Stimulated activated CD4-positive, alpha-beta T cell treated with anti-CD3 and anti-CD28 coated beads, Interleukin-15, amount 100 ng/mL, for 24 hours (primary cell): ENCODE results near the gene MINDY1.

ENCODE experiments used
- DNase-seq: peaks from one replicate; pipeline ENCODE4 v3.0.0-alpha.2; 2020

MINDY1 gene

DNA sequence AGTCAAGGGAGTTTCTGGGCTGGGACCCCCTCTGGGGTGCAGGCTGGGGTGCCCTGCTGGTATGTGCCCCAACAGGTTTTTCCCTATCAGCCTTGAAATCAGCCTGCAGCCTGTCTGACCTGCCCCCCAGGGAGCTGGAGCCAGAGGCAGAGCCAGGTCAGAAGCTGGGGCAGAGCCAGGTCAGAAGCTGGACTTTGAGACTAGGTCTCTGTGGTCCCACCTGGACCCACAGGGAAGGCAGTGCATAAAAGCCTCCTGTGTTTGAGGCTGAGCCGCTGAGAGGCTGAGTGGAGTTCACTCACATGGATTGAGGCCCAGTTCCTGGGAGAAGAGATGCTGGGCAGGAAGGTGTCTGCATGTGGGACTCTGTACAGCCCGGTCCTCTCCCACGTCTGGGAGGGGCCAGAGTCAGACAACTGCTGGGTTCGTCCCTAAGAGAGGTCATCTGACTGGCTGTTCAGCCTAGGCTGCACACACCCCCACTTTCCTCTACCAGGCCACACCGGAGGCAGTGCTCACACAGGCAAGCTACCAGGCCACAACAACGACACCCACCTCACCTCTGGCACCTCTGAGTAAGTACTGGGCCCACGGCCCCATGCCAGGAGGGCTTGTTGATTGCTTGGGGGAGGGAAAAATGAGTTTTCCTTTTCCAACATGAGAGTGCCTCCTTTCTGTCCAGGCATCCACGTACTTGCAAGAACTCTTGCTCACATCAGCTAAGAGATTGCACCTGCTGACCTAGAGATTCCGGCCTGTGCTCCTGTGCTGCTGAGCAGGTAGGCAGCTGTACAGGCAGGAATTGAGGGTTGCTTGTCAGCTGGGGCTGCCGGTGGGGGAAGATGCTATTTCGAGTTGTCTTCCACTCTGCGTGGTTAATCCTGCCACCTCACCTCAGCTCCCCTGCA is 24.6 kb downstream of the MINDY1 start, which contains the start of gene ANXA9:
Gene ANXA9, plus strand, starts transcription at position 488 of the 908 bp plus-strand sequence. CDS start 814 bp downstream, outside the sequence.
- no peak for DNase-seq

DNA sequence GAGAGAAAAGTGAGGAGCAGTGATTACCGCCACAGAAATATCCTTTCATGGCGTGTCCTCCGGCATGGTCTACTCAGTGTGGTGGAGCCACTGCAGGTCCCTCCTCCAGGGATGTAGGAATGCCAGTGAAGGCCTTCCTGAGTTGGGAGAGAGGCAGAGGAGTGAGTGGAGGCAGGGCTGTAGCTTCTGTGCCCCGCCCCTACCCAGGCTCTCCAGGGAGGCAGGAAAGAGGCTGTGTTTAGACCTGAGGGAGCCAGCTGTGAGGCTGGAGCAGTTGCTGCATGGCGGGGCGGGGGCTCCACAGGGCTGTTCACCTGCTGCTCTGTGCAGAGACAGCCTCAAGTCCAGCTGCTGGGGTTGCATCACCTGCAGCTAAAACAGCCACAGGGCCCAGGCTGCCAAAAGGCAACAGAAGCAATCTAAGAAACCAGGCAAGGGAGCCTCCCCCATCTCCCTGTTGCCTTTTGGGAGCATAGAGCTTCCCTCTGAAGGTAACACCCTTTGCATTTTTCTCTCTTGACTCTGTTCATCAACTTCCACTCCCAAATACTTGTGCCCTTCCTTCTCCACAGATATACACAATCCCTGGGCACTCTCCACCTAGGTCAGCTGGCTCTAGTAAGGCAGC is 25.4 kb downstream of the MINDY1 start:
- DNase-seq: no peak

- DNase-seq: peak; percentile 91
Observed at GRCh38 chr1:150979092-150980056, 27.3 kb downstream of the MINDY1 start.

- peak; percentile 85 for DNase-seq
Observed at GRCh38 chr1:150976879-150977694, 29.6 kb downstream of the MINDY1 start.

DNA sequence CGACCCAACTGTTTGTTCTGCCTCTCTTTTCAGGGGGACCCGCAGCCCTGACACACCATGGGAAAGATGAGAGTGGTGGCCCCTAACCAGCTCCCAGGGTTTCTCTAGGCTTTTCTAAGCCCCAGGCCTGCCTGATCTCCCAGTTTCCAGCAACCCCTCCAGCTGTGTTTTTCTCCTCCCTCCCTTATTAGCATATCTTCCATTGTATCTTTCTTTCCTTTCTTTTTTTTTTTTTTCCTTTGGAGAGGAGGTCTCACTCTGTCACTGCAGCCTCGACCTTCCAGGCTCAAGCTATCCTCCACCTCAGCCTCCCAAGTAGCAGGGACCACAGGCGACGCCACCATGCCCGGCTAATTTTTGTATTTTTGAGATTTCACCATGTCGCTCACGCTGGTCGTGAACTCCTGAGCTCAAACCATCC is 30.3 kb downstream of the MINDY1 start:
- DNase-seq: no peak

- peak; percentile 76 for DNase-seq
Observed at GRCh38 chr1:150974580-150975478, 31.9 kb downstream of the MINDY1 start, which contains the start of gene CERS2. CERS2 (minus strand) TSS chr1:150974835; CDS start chr1:150969090, 5,745 bp downstream.

- peak; percentile 60 for DNase-seq
Observed at GRCh38 chr1:150973836-150974579, 32.7 kb downstream of the MINDY1 start.

DNA sequence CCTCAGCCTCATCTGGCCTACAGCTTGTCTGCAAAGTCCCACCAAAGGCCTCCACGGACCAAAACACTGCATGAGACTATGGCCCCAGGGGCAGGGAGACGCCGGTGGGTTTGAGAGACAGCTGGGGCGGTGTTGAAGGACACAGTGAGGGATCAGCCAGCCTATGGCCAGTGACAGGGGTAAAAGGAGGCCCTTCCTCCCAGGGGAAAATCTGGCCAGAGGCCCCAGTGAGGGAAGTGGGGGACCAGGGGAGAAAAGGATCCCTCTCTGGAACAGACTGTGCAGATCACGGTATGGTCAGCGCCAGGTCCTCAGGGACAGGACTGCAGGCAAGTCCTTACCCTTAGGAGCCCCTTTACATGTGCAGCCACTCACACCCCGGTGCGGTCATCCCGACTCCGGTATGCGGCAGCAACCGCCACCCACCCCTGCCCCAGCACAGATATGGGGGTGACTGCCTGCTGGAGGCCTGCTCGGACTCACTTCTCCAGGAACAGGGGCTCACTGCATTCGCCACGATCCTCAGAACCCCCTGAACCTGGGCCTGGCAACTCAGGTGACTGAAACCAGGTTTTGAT is 33.4 kb downstream of the MINDY1 start:
- DNase-seq: peak; percentile 53

DNA sequence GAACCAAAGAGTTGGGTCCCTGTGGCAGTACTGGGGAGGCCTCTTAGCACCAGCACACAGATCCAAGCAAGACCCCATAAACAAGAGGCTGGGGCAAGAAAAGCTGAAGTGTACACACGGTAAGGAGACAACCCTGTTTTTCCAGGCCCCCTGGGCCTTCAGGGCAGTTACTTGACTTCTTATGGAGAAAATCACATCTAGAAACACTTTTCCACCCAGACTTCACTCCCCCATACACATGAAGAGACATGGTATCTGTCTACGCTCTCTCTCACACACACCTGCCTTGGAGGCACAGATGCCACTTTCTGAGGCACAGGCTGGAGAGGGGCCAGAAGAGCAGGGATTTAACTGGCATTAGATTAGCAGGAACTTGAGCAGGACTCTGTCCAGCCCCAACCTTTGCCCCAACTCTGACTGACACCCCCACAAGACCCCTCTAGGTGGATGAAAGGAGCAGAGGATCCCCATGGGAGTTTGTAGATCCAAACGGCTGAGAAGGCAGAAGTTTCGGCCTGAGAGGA is 34.2 kb downstream of the MINDY1 start:
- no peak for DNase-seq

GRCh38 chr1:150971583-150972416 is 34.9 kb downstream of the MINDY1 start:
- peak; percentile 22 for DNase-seq

DNA sequence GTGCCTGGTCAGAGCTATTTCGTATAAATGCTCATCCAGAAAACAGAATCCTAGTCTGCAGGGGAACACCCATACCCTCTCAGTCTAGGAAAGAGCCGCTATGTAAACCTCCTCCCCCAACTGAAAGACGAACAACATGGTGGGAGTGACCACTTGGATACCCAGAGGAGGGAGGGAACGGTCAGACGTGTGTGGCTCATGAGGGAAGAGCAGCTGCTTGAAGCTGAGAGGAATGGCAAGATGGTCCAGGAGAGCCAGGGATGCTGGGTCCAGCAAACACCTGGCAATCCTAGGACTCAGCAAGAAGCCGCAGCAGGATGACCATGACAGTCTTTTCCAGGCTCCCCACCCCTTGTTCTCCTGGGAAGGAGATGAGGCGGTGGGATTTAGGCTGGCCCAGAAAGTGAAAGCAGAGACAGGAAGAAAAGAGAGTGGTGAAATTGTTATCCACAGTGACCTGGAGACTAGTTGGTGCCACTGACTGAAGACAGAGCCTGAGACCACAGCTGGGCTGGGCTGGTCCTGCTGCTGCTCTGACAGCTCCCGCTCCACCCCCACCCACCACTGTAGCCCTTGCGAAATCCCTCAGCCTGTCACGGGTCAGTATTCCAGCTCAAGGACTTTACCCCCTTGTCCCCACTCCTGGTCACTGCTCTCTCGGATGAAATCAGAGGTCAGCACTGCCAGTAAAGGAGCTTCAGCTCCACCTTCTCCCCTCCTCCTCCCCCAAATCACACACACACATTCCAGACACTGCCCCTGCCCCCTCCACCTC is 35.7 kb downstream of the MINDY1 start:
- DNase-seq: no peak

GRCh38 chr1:150969626-150970025 is 37.1 kb downstream of the MINDY1 start:
- no peak for DNase-seq

DNA sequence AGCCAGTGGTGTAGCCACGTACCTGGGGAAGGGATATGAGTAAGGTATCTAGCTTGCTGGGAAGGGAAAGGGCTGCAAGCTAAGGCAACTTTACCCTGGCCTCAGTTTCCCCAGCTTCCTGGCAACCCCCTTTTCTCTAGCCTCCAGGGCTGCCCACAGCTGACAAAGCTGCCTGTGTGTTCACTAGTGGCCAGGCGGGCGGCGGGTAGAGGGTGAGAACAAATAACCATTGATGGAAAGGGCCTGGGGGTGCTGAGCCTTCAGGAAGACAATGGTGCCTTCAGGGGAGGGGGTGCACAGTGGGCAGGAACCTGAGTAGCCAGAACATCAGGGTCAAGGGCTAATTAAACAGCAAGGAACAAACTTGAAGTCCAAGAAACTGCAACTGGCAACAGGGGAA is 38.2 kb downstream of the MINDY1 start:
- DNase-seq: no peak

- no peak for DNase-seq
Observed at GRCh38 chr1:150967936-150968335, 38.8 kb downstream of the MINDY1 start.

- no peak for DNase-seq
Observed at GRCh38 chr1:150966011-150966410, 40.7 kb downstream of the MINDY1 start.

DNA sequence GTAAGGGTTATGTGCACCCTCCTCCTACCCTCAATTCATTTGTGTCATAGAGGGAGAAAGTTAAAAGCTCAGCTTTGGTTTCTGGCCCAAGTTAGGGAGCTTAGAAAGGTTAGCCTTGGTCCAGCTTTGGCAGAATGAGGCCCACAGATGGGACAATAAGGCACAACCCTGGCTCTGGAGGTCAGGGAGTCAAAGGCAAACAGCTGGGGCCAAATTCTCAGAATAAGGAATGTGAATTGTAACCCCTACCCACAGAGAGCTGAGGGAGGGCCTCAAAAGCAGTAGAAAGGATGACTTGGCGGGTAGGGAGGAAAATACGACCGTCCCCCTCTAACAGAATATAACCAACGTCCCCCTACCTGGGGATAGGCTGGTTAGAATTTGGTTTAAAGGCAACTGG is 41.1 kb downstream of the MINDY1 start:
- no peak for DNase-seq

- no peak for DNase-seq
Observed at GRCh38 chr1:150964164-150964489, 42.6 kb downstream of the MINDY1 start.
